Right cardiac atrium (tissue), 5 donors: ENCODE results near the gene VSTM2B. TPM values are rescaled to one million over a fixed set of nuclear protein-coding genes. Genes with fewer than 3 reads are reported as not detected.

Source experiments
- ATAC-seq, 2 donors: fragments of 200-7000 bp; cut with Tn5 transposase; one replicate each; pipeline versions ENCODE4 v1.8.0 to v1.9.1; 2020; ENCODE audit warnings: moderate library complexity in 2 of 2, mild to moderate bottlenecking in 1 of 2
- DNase-seq, 3 donors: peaks; one replicate each; pipeline ENCODE4 v3.0.0-alpha.2; 2020
- H3K27ac ChIP-seq: one replicate; pipeline ENCODE4 v1.5.1; 2013; ENCODE audit warnings: mild to moderate bottlenecking, low read length, control low read depth, moderate library complexity
- H3K27me3 ChIP-seq: one replicate; pipeline ENCODE4 v1.6.1; 2013; ENCODE audit not compliant: control insufficient read depth, insufficient read depth
- H3K4me1 ChIP-seq: one replicate; pipeline ENCODE4 v1.6.1; 2013; ENCODE audit warnings: low read length; ENCODE audit not compliant: control insufficient read depth, insufficient read depth
- H3K4me3 ChIP-seq: one replicate; pipeline ENCODE4 v1.5.1; 2013; ENCODE audit warnings: low read length, control low read depth
- H3K9me3 ChIP-seq: one replicate; pipeline ENCODE4 v1.6.1; 2013; ENCODE audit warnings: low read length; ENCODE audit not compliant: control insufficient read depth
- WGBS: extraction: QIAGEN DNeasy Blood & Tissue Kit; methylation state at CpG from one replicate; pipeline ENCODE4 v1.1.7; 2013; 5-methylcytosine and 5-hydroxymethylcytosine counted together
- intact Hi-C, 4 donors: fragments of 100-400 bp; cut with DNase I; formaldehyde crosslinking; loops; one replicate each; pipeline versions ENCODE4 v1.11.0 to v1.14.0; 2022 to 2023
- polyA plus RNA-seq: library from polyadenylated mRNA; stranded (reverse); fragments of 200-250 nt; gene quantifications from one replicate; pipeline ENCODE4 v1.2.3, GENCODE V29; 2013
- total RNA-seq, 4 donors: library from RNA; stranded (reverse); fragmentation: NEBNext Ultra II Directional; extraction: Animal tissue kit (Norgen Biotek cat#: 25700); gene quantifications; one replicate each; pipeline ENCODE4 v1.2.1, GENCODE V29; 2021
- donor health status: healthy with polysubstance abuse.
- donor health status: DM: no; HTN: yes; CAD: no.
- donor health status: DM: no; HTN: no; CAD: no.
- donor health status: DM: no; HTN: yes; CAD: no; lungs with severe emphysema.
- donor health status: DM: yes; HTN: yes; CAD: no.

VSTM2B gene
- total and polyA plus RNA-seq, 5 donors, result not detected

DNA sequence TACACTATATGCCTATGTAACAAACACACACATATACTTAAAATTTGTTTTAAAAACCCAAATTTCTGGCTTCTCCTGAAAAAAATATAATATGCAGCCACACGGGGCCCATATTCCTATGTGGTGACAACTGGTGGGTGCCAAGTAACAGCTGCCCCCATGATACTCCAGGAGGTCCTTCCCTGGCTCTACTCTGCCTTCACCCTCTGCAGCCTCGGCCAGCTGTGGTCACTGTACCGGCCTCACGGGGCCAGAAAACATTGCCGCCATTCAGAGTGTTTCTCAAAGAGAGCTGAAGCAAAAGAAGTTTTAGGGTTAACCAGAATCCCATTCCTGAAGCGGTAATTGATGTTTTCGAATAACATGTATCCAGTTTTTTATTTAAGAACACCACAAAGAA lies 47.7 kb downstream of the VSTM2B start:
- no peak overlapping the region for H3K27ac ChIP-seq
- no peak overlapping the region for H3K4me3 ChIP-seq
- 53% methylated on average over 7 of the region's 7 CpGs for WGBS
- no peaks in the 10 kb centered on the region for H3K27me3 ChIP-seq
- intact Hi-C loops, result no loop called here
- no peaks in the 10 kb centered on the region for H3K4me1 ChIP-seq
- ATAC-seq (no peak), DNase-seq (no peak)
- H3K9me3 ChIP-seq, result no peaks in the 10 kb centered on the region

DNA sequence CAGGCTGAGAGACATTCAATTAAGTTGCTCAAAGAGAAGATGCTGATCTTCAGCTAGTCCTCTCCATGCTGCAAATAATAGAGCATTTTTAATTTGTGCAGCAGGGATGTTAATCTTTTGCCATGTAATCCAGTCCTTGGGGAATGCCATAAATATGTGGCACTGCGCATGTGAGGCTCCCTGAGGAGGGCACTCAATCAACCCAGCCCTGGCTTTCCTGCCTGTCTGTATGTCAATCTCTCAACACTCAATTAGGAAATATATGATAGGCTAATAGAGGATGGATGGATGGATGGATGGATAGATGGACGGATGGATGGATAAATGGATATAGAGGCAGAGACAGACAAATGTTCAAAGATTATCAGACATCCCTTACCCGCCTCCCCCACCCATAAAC lies 48.7 kb downstream of the VSTM2B start:
- no peak for DNase-seq
- Histone ChIP-seq H3K4me1 (no peaks in the 10 kb centered on the region), H3K27ac (no peak overlapping the region), H3K9me3 (no peaks in the 10 kb centered on the region), H3K4me3 (no peak overlapping the region), H3K27me3 (no peaks in the 10 kb centered on the region)
- ATAC-seq, result no peak
- intact Hi-C loops, result no loop called here
- WGBS, result 42% methylated on average over 3 of the region's 3 CpGs

DNA sequence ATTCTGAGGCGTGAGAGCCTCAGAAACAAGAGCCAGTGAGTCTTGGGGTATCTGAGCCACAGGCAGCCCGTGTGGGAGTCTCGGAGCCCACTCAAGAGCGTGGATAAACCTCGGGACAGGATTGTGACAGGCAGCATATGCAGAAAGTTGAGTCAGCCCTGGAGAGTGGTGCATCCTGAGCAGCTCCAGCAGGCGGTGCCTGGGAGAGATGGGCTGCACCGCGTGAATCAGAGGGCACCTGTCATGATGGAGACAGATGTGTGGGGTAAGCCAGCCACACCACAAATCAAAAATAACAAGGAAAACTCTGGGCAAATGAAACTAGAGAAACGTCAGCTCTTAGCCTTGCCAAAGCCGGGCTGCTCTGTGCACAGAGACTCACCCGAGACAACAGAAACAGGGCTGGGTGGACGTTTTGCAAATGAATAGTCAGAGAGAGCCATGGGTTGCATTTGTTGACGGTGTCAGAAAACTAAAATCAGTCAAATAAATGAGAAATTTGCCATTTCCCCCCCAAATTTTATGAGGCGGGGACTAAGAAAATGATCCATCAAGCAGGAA lies 50.3 kb downstream of the VSTM2B start:
- H3K4me1 ChIP-seq, result no peaks in the 10 kb centered on the region
- H3K9me3 ChIP-seq, result no peaks in the 10 kb centered on the region
- H3K27me3 ChIP-seq, result no peaks in the 10 kb centered on the region
- DNase-seq (no peak), ATAC-seq (no peak)
- H3K4me3 ChIP-seq, result no peak overlapping the region
- no peak overlapping the region for H3K27ac ChIP-seq
- WGBS, result 28% methylated on average over 14 of the region's 14 CpGs
- intact Hi-C loops, result no loop called here

- ATAC-seq, result no peak
- intact Hi-C loops, result no loop called here
- DNase-seq, result no peak
- Histone ChIP-seq H3K4me1 (no peaks in the 10 kb centered on the region), H3K9me3 (no peaks in the 10 kb centered on the region), H3K27me3 (no peaks in the 10 kb centered on the region), H3K4me3 (no peak overlapping the region), H3K27ac (no peak overlapping the region)
- 61% methylated on average over 15 of the region's 15 CpGs for WGBS
These were observed 51.2 kb downstream of the VSTM2B start for GRCh38 chr19:29576761-29577648.

DNA sequence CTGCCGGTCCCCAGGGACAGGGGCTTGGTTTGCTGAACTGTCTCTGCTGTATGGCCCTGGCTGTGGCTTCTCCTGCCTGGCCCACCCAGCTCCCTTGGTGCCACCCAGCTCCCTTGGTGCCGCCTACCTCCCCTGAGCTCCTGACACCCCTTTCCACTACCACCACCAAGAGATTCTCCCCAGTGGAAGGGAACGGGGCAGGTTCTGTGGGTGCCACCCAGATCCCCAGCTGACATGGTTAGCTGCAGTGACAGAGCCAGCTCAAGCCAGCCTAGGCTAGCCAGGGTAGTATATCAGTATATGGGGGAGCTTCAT lies 51.8 kb downstream of the VSTM2B start:
- H3K27me3 ChIP-seq, result no peaks in the 10 kb centered on the region
- WGBS, result 66% methylated on average over 3 of the region's 3 CpGs
- intact Hi-C loops, result no loop called here

DNA sequence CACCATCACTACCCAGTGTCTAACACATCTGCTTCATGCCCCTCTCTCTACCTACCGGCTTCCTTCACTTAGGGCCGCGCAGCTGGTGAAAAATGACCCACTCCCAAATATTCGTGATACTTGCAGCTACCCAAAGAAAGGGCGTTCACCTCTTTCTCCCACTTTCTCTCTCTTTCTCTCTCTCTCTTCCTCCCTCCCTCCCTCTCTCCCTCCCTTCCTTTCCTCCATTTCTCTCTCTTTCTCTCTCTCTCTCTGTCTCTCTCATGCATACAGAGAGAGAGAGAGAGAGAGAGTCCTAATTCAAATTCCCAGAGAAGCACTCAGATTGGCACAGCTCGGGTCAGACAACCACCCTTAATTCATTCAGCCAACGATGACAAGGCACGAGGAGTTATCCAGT lies 52.6 kb downstream of the VSTM2B start:
- DNase-seq (no peak), ATAC-seq (no peak)
- Histone ChIP-seq H3K4me3 (no peak overlapping the region), H3K27me3 (no peaks in the 10 kb centered on the region), H3K27ac (no peak overlapping the region), H3K4me1 (no peaks in the 10 kb centered on the region), H3K9me3 (no peaks in the 10 kb centered on the region)
- 69% methylated on average over 8 of the region's 8 CpGs for WGBS
- intact Hi-C loops, result no loop called here

More for the DNA sequence above, 51.8 kb downstream of the VSTM2B start:
- ATAC-seq, result no peak
- no peaks in the 10 kb centered on the region for H3K4me1 ChIP-seq
- no peak overlapping the region for H3K4me3 ChIP-seq
- no peak overlapping the region for H3K27ac ChIP-seq
- H3K9me3 ChIP-seq, result no peaks in the 10 kb centered on the region
- DNase-seq, result no peak

DNA sequence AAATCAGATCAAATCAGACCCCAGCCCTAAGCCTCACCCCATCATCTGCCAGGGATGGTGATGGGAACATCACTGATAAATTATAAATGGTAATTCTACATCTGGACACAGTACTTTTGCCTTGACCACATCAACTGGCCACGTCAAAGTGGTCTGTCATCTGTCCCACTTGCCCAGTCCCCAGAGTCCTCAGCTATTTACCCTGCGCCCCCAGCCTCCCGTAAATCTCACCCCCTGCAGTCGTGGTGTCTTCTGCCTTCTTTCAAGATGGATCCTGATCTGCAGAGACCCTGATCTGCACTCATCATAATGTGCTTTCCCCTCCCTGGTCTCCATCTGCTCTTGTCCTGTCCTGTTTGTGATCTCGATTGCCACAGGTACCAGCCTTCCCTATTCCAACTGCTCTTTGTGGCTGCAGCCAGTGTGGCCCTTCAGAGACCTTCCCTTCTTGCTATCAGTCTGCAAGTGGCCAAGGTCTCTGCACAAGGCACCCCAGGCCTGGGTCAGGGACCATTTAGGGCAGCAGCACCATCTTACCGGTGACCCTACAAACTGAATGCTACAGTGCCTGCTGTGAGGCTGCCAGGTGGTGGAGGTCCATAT lies 53.6 kb downstream of the VSTM2B start:
- intact Hi-C loops, result no loop called here

GRCh38 chr19:29581398-29581797 lies 55.6 kb downstream of the VSTM2B start:
- Histone ChIP-seq H3K27me3 (no peaks in the 10 kb centered on the region), H3K4me1 (no peaks in the 10 kb centered on the region), H3K27ac (no peak overlapping the region), H3K9me3 (no peaks in the 10 kb centered on the region), H3K4me3 (no peak overlapping the region)
- 37% methylated on average over 1 of the region's 1 CpG for WGBS
- intact Hi-C loops, result no loop called here
- ATAC-seq (no peak), DNase-seq (no peak)

More for the DNA sequence above, 53.6 kb downstream of the VSTM2B start:
- no peak overlapping the region for H3K4me3 ChIP-seq
- H3K27me3 ChIP-seq, result no peaks in the 10 kb centered on the region
- ATAC-seq (no peak), DNase-seq (no peak)
- no peaks in the 10 kb centered on the region for H3K9me3 ChIP-seq
- no peak overlapping the region for H3K27ac ChIP-seq
- H3K4me1 ChIP-seq, result no peaks in the 10 kb centered on the region
- 73% methylated on average over 6 of the region's 6 CpGs for WGBS

DNA sequence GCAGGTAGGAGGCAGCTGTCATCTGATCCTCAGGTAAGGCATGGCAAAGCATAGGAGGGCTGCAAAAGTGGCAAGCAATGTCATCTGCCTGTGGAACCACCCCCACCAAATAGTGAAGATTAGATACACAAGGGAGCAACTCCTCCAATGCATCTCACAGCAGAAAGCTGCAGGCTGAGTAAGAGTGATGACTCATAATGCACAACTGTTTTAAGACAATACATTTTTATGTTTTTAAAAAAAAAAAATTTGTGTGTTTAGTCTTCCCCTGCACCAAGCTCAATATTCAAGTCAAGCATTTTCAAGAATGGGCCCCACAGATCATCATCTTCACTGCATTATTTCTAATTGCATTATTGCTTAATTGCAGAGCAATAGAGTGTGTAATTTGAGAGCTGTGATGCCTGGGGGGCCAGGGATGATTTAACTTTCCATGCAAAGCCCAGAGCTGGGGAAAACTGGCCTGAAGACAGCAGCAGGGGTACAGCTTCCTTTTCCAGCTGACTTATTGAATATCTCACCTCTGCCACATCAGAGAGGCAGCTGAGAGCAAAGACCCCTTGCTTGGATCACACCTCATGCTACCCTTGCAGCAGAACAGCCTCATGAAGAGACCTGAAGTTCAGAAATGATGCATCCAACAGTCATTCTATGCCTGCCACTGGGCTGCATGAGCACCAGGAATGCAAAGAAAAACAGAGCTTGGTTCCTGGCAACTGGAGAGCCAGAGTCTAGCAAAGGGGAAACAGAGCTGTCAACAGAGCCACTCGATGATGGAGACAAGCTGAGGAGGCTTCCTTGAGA lies 57.6 kb downstream of the VSTM2B start:
- Histone ChIP-seq H3K27ac (no peak overlapping the region), H3K9me3 (no peaks in the 10 kb centered on the region), H3K4me3 (no peak overlapping the region), H3K4me1 (no peaks in the 10 kb centered on the region), H3K27me3 (no peaks in the 10 kb centered on the region)
- no peak for DNase-seq
- ATAC-seq, result no peak
- intact Hi-C loops, result no loop called here
- WGBS, result 30% methylated on average over 1 of the region's 1 CpG

DNA sequence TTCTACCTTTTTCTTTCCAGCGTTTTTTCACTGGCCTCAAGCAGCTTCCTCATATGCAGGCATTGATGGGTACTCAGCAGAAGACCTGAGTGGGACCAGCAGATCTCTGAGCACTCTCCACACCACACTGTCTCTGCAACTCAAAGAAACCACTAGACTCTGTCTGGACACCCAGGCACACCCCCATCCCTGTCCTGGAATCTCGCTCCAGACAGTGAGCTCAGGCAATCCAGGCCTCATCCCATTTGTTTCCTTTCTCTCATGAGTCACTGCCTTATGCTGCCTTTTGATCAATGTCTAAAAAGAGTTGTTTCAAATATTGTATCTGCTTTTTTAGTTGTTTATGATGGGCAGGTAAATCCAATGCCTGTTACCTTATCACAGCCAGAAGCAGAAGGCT lies 60.6 kb downstream of the VSTM2B start:
- intact Hi-C loops, result no loop called here
- Histone ChIP-seq H3K4me1 (no peaks in the 10 kb centered on the region), H3K27me3 (no peaks in the 10 kb centered on the region), H3K4me3 (no peak overlapping the region), H3K9me3 (no peaks in the 10 kb centered on the region), H3K27ac (no peak overlapping the region)
- DNase-seq (no peak), ATAC-seq (no peak)
- 59% methylated on average over 2 of the region's 2 CpGs for WGBS

DNA sequence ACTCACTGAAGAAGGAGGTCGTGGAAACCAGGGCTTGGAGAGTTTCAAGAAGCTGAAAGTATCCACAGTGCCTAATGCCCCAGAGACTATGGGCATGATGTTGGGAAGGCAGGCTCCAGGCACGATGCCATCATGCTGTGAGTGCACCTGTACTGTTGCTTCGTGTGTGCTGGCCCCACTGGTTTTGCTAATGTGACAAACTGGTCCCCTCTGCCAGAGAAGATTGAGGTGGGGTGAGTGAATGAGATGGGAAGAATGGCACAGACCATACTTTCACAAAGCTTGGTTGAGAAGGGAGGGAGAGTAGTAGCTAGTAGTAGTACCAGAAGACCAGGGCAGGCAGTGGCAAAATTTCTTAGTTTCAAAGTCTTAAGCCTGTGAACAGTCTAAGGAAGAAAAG lies 61.3 kb downstream of the VSTM2B start:
- no peak for ATAC-seq
- WGBS, result 71% methylated on average over 3 of the region's 3 CpGs
- intact Hi-C loops, result no loop called here
- Histone ChIP-seq H3K4me1 (no peaks in the 10 kb centered on the region), H3K9me3 (no peaks in the 10 kb centered on the region), H3K4me3 (no peak overlapping the region), H3K27ac (no peak overlapping the region), H3K27me3 (no peaks in the 10 kb centered on the region)
- no peak for DNase-seq
